ENCODE results near the gene ACAA1. TPM values are rescaled to one million over a fixed set of nuclear protein-coding genes. Genes with fewer than 3 reads are reported as not detected.
A peak's percentile ranks its signal among the peaks of the same experiment; 100 is the strongest.
"Not testable (repeated sequence)": the region's sequence is repeated elsewhere in the genome, so short reads cannot be mapped to it uniquely, and the experiment has no call there.

Gene ACAA1, protein sequence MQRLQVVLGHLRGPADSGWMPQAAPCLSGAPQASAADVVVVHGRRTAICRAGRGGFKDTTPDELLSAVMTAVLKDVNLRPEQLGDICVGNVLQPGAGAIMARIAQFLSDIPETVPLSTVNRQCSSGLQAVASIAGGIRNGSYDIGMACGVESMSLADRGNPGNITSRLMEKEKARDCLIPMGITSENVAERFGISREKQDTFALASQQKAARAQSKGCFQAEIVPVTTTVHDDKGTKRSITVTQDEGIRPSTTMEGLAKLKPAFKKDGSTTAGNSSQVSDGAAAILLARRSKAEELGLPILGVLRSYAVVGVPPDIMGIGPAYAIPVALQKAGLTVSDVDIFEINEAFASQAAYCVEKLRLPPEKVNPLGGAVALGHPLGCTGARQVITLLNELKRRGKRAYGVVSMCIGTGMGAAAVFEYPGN
- 24.6 TPM for total RNA-seq (ENCODE audit: insufficient read depth, low replicate concordance)

- peak; percentile 100 for DNase-seq (ENCODE audit: low spot score)
Measured at GRCh38 chr3:38136777-38137614, at the start of gene ACAA1. TSS of gene ACAA1 (minus strand) at chr3:38137127. CDS start at chr3:38137035, 92 bp downstream.

DNA sequence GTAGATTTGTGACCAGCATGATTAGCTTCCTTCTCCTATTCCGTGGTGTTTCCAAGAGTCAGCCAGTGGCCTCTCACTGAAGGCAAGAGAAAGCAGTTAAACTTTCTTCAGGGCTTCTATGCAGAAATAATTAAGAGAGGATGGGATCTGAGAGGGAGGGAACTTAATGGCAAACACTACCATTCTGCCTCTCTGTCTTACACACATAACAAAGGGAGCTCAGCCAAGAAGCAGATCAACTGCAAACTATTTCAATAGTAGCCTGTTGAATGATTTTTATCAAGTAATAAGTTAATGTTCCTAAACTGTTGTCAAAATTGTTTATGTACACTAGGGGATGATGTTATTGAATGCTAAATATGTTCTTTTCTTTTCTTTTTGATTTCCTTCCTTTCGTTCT lies 40.3 kb upstream of the ACAA1 start:
- DNase-seq (ENCODE audit: low spot score): no peak

- DNase-seq (ENCODE audit: low spot score): no peak
Measured at GRCh38 chr3:38173834-38174418, 37.0 kb upstream of the ACAA1 start.

GRCh38 chr3:38171622-38172021 lies 34.7 kb upstream of the ACAA1 start:
- no peak for DNase-seq (ENCODE audit: low spot score)

DNA sequence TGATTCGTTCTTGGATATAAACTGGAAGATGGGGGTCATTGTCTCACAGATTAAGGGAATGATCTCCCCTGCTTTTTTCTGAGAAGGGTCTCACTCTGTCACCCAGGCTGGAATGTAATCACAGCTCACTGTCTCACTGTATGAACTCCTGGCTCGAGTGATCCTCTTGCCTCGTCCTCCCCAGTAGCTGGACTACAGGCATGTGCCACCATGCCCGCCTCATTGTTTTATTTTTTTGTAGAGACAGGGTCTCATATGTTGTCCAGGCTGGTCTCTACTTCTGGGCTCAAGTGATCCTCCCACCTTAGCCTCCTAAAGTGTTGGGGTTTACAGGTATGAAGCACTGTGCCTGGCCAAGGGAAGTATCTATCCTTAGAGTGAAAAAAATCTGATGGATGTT lies 33.8 kb upstream of the ACAA1 start:
- DNase-seq (ENCODE audit: low spot score): no peak

DNA sequence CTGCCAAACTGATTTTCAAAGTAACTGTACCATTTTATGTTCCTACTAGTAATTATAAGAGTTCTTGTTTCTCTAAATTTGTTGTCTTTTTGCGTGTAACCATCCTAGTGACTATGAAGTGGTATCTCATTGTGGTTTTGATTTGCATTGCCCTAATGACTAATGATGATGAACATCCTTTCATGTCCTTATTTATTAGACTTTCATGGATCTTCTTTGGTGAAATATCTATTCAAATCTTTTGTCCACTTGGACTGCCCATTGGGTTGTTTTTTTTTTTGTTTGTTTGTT lies 32.0 kb upstream of the ACAA1 start:
- no peak for DNase-seq (ENCODE audit: low spot score)

DNA sequence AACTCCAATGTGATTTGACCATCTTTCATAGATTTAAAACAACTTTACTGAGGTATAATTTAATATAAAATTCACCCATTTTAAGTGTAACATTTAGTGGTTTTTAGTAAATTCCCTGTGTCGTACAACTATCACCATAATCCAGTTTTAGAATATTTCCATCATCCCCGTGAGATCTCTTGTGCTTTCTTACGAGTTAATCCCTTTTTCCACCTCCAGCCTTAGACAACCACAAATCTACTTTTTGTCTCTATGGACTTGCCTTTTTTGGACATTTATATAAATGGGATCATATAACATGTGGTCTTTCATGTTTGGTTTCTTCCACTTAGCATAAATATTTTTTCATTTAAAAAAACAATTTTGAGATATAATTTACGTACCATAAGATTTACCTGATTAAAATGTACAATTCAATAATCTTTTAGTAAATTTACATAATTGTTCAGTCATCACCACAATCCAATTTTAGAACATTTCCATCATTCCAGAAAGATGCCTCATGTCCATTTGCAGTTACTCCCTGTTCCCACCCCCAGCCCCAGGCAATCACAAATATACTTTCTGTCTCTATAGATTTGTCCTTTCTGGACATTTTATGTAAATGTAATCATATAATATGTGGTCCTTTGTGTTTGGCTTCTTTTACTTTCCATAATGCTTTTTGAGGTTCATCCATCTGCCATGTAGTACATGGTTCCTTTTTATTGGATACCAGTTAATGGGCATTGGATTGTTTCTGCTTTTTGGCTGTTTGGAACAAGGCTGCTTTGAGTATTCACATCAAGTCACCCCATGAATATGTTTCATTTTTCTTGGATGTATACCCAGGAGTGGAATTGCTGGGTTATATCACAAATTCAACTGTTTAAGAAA lies 31.5 kb upstream of the ACAA1 start:
- DNase-seq (ENCODE audit: low spot score): no peak

DNA sequence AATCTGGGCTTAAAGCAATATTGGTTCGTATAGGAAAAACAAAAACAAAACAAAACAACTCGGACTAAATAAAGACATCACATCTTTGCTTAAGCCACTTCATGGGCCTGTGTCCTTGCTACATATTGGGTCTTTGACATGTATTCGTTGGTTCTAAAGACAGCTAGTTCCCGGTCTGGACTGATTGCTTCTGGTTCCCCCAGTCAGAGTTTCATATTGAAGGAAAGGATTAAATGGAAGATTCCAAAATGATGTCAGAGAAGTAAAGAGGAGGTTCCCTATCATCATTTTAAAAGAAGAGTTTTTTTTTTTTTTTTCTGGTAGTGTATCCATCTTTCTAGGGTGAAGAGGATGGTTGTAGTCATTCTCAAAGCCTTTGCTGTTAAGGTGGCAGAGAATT lies 30.7 kb upstream of the ACAA1 start:
- no peak for DNase-seq (ENCODE audit: low spot score)

- DNase-seq (ENCODE audit: low spot score): no peak
Measured at GRCh38 chr3:38165722-38166387, 28.9 kb upstream of the ACAA1 start.

DNA sequence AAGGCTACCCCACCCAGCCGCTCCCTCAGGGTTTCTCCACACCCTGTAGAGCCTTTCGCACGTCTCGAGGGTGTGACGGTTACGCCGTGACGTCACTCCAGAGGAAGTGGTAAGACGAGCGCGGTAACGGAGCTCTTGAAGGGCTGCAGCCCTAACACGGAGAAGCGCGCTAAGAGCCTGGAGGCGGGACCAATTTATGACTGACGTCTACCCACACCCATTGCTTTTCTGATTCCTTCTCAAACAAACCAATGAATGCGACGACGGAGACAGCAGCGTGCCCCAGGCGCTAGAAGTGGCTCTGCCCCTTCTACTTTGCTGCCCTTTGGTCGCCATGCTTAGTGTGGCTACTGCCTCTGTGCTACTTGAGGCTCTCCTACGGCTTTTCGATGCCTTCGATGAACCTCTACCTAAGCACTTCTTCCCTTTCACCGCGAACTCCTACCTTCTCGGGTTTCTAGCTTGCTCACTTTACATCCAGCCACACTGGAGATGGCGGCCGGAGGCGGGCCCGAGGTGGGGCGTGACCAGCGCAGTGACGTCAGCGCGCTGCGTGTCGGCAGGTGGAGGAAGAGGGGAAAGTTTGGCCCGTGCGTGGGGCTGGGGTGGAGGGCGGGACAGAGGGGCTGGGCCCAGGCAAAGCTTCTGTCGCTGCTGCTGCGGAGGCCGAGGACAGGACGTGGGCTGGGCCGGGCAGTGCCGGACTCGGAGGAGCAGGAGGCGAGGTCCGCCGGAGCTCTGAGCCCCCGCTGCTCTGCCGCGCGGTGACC lies 28.2 kb upstream of the ACAA1 start, which contains the start of gene OXSR1:
OXSR1 (plus strand) TSS at position 586 of the 770 bp plus-strand sequence. CDS start 340 bp downstream, outside the sequence.
- peak; percentile 100 for DNase-seq (ENCODE audit: low spot score)

- no peak for DNase-seq (ENCODE audit: low spot score)
Measured at GRCh38 chr3:38164643-38164951, 27.7 kb upstream of the ACAA1 start.

- no peak for DNase-seq (ENCODE audit: low spot score)
Measured at GRCh38 chr3:38163841-38164642, 27.1 kb upstream of the ACAA1 start.

GRCh38 chr3:38163117-38163840 lies 26.4 kb upstream of the ACAA1 start:
- no peak for DNase-seq (ENCODE audit: low spot score)

GRCh38 chr3:38160704-38161103 lies 23.8 kb upstream of the ACAA1 start:
- DNase-seq (ENCODE audit: low spot score): not testable (repeated sequence)

DNA sequence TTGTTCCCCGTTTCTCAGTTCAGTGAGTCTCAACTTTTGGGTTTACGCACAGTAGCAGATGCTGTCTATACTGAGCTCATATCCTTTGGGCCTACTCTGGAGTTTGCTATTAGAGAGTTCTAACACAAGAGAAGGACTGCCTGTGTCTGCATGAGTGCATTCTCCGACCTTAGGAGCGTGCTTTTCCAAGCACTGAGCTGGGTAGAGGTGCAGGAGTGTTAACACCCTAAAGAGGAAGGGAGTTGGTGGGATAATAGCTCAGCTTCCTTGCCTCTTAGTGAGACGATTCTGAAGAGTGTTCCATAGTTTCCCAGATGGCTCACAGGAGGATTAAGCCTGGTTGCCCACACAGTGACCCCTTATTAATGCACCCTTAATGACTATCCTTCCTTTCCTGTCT lies 21.5 kb upstream of the ACAA1 start:
- DNase-seq (ENCODE audit: low spot score): no peak

- peak; percentile 74 for DNase-seq (ENCODE audit: low spot score)
Measured at GRCh38 chr3:38157595-38157994, 20.7 kb upstream of the ACAA1 start.

DNA sequence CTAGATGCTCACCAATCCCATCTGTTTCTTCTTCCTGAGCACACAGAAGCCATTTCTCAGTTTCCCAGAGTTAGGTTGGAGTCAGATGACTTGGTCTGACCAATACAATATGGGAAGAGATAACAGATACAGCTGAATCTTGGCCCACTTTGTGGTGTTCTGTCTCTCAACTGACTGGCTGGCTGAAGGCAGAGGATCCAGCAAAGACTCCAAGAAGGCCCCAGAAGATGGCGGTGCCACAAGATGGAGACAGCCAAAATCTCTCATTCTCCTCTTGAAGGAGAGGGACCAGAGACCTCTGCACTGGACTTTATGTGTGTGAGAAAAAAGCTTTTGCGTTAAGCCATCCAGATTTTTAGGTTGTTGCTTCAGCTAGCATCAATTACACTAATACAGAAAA lies 20.2 kb upstream of the ACAA1 start:
- no peak for DNase-seq (ENCODE audit: low spot score)

GRCh38 chr3:38155825-38156224 lies 18.9 kb upstream of the ACAA1 start:
- DNase-seq (ENCODE audit: low spot score): no peak
